Measurements from ENCODE around the gene KBTBD8.

KBTBD8 gene

DNA sequence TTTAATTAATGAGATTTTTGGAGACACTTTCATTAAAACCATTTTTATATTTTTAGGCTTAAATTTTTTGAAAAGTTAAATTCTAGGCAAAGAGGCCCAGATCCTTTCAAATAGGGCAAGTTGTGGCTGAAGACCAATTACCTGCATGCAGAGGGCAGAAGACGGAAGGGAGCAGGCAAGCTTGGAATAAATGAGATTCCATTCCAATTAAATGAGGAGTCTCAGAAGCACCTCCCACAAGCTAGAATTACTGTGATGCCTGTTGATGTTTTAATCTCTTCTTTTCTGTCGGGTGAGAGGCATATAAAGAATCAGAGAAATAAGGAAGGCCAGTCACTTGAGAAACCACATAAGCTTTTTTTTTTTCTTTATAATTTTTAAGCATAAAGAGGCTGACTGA, 46.8 kb downstream of the KBTBD8 start:
- no peak for DNase-seq

DNA sequence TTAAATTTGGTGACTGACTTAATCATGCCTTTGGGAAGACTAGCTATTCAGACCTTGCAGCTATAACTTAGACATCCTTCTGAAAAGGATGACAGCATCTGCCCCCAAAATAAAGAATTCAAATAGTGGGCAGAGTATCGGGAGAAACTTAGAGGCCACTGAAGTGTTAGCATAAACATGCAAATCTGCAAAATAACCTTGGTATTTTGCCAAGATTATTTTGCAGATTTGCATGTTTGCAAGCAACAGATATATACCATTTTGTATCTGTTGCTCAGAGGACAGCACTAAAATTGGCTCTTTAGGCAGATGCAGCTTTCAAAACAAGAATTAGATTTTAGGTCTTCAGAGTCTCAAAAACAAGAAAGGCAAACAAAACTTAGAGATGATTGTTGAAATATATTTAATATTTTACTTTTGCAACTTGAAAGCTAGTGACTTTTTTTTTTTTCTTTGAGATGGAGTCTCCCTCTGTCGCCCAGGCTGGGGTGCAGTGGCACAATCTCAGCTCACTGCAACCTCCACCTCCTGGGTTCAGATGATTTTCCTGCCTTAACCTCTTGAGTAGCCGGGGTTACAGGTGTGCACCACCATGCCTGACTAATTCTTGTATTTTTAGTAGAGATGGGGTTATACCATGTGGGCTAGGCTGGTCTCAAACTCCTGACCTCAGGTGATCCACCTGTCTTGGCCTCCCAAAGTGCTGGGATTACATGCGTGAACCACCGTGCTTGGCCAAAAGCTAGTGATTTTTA, 47.8 kb downstream of the KBTBD8 start:
- no peak for DNase-seq

DNA sequence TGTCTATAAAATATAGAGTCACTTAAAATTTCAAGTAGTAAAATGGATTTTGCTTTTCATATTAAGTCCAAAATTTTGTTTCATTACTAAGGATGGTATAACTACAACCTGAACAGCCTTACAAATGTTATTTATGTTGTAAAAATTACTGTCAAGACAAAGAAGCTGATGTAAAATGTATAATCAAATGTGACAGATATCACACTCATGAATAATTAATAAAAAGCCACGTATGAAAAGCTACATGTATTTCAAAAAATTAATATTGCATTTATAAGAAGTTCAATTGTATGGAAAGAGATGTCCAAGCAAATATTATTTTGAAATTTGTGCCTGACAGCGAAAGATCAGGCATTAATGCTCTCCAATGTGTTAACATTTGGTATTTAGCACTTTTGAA, 48.9 kb downstream of the KBTBD8 start:
- DNase-seq, result no peak

- no peak for DNase-seq
Observed at GRCh38 chr3:67048067-67048714, 50.1 kb downstream of the KBTBD8 start.

- no peak for DNase-seq
Observed at GRCh38 chr3:67048715-67049074, 50.6 kb downstream of the KBTBD8 start.

DNA sequence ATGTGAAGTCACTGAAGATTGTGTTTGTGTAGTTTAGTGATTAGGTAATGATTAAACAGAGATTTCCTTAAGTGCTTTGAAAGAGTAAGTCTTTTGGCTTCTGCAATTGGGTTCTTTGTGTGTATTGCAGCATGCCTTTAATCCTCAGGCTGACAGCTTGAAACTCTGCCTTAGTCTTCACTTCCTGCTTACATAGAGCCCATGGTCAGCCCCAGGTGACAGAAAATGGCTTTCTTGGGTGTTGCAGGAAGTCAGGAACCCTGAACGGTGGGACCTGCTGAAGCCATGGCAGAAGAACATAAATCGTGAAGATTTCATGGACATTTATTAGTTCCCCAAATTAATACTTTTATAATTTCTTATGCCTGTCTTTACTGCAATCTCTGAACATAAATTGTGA, 61.3 kb downstream of the KBTBD8 start:
- no peak for DNase-seq

Measured in DMS79 (cell line).